ENCODE data around the gene SYT2. TPM values are rescaled to one million over a fixed set of nuclear protein-coding genes. Genes with fewer than 3 reads are reported as not detected.
A peak's percentile ranks its signal among the peaks of the same experiment; 100 is the strongest.
"Not testable (repeated sequence)": the region's sequence is repeated elsewhere in the genome, so short reads cannot be mapped to it uniquely, and the experiment has no call there.

SYT2 gene
- not detected for total RNA-seq
- long read RNA-seq, donor 1, partial matches to known transcripts: 0 of 3 reads
- long read RNA-seq, donor 1, other reads (novel, unspliced or antisense): 3 of 3 reads
- long read RNA-seq, donor 2, partial matches to known transcripts: 0 of 3 reads
- long read RNA-seq, donor 2, other reads (novel, unspliced or antisense): 3 of 3 reads

DNA sequence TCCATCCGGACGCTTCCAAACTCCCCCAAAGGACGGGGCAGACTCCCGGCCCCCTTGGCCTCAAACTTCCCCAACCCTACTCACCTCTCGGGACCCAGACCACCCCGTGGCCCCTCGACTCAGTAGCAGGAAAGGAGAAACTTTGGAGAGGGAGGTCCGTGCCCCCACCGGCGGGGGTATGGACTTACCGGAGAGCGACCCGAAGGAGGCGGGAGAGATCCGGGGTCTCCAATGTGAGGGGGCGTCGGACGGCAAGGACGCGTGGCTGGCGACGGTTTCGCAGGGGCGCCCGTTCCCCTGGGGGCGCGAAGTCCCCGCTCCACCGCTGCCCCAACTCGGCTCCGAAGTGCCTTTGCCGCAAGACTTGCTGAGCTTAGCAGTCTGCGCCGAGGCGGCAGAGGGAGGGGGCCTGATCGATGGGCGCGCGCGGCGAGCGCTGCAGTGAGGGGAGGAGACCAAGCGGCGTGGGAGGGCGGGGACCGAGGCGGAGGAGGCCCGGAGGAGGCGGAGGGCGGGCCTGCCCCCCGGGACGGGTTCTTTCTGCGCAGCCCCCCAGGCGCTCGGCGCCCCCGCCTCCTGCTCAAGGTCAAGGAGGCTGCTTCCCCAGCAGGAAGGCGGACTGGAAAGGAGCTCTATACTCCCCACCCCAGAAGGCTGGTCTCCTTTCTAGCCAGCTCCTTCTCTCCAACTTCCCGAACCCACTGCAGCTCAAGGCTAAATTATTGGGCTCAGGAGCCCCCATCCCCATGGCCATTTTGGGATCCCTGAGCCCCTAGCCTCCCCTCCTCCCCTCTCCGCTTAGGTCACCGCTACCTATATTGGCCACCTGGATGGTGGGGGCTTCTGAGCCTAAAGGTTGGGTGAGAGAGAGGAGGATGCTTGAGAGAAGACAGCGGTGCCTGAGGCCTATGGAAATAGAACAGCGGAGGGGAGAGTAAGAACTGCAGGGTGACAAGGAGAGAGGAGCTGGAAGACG, at the start of gene SYT2:
Gene SYT2 (minus strand): TSS at position 385 of the 976 bp plus-strand sequence. CDS start 104,682 bp downstream, outside the sequence.
- intact Hi-C loops (cut with DNase I): loop anchor here (5.0 to 10.0 kb wide), 3 partner anchors 366 to 853 kb away; partner anchors contain the start of genes PPP1R12B (in 1 of the 2) and UBE2T (in 1 of the 2)
- DNase-seq (ENCODE audit: low spot score): peak; percentile 82

DNA sequence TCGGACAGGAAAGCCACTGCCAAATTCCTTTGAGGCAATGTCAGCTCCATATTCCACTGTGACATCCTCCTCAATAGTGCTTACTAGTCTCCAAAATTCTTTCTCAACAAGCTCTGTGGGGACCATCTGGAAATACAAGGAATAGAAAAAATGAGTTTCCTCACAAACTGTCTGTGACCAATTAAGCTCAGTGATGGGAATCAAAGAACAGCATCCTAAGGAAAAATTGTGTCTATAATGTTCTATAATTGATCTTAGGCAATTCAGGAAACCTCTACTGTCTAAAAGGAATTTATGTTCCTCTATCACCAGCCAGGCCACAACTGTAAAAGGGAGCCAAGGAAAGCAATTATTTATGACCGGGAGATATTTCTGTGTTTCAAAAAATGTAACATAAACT, 46.1 kb upstream of the SYT2 start:
- DNase-seq (ENCODE audit: low spot score): no peak
- intact Hi-C loops (cut with DNase I): no loop called here

DNA sequence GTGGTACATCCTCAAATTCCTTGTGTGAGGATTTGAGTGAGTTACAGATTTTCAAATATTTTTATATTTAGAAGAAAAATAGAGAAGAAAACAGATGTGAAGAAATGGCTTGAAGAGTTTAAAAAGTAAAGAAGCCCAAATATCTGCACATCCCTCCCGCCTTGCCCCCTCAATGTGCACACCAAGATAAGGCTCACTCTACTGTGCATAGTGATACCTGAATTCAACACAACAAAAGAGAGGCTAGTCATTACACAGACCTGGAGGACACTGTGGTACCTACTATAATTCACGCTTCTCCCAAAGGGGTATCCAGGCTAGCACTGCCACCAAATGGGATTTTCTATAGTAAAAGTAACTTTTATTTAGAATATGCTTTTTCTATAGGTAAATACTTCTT, 44.0 kb upstream of the SYT2 start:
- no peak for DNase-seq (ENCODE audit: low spot score)
- intact Hi-C loops (cut with DNase I): no loop called here

DNA sequence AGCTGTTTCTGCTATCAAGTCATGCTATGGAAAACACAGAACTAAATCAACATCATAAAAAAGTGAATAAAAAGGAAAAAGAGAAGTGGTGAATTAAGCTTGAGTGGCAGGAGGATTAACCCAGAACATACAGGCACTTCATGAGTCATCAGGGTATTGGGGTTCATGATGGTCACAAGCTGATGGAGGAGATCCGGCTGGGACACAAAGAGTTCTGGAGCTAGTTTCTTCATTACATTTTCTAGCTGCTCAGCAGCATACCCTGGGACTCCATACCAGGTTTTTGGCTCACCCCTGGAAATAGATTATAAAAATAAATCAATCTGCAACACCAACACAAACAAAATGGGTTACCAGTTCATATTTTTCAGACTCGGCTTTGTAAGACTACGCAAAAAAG, 42.5 kb upstream of the SYT2 start:
- intact Hi-C loops (cut with DNase I): no loop called here

DNA sequence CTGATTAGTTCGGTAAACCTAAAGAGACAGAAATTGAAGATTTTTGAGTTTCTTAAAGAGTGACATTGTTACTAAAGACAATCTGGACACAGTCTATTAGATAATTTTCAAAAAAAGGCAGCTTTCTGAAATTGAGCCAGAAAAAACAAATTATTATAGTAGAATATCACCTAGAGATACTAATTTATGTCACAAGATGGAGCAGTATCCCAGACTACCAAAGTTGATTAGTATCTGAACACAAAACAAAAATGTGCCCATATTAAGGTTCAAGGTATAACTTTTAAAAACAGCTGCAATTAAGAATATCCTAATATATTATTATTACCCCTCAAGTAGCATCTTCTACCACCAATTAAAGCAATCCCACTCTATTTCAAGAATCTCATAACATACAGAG, 40.5 kb upstream of the SYT2 start:
- no peak for DNase-seq (ENCODE audit: low spot score)
- intact Hi-C loops (cut with DNase I): no loop called here

More for the DNA sequence above, 42.5 kb upstream of the SYT2 start:
- DNase-seq (ENCODE audit: low spot score): no peak

DNA sequence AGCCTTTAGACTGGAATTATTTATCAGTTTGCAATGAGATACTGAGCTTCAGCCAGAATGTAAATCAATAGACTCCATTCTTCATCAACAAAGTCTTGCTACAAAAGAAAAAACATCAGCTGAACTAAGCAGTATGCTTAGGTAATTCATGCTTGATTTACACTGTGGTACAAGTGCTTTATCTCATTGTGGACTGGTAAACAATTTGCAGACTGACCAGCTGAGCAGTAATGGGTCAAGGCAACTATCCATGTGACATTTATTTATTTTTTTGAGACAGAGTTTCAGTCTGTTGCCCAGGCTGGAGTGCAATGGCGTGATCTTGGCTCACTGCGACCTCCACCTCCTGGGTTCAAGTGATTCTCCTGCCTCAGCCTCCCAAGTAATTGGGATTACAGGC, 39.8 kb upstream of the SYT2 start:
- intact Hi-C loops (cut with DNase I): no loop called here
- no peak for DNase-seq (ENCODE audit: low spot score)

DNA sequence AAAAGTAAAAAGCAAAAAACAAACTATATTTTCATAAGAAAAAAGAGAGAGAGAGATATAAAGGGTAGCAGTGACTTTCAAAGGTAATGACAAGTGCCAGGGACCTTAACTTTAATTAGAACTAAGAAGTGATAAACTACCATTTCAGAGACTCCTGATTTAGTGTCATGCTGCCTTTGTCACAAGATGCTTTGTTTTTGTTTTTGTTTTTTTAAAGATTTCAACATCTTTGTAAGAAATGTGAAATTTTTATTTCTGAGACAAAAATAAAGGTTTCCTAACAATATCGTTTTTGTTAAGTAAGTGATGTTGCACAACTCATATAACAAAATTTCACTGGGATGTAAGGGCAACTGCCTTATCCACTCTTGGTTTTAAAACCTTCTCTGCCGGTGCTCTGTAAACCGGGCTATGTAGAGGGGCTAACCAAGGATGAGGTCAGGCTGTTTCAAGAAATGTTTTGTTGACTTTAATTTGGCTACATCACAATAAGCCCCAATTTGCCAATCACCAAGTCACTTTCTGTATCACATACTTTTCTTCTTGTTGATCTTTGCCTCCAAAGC, 35.2 kb upstream of the SYT2 start:
- intact Hi-C loops (cut with DNase I): loop anchor here in 1 of 2 donors (10.0 kb wide), 1 partner anchor 169 kb away; no protein-coding TSS in a partner anchor

DNA sequence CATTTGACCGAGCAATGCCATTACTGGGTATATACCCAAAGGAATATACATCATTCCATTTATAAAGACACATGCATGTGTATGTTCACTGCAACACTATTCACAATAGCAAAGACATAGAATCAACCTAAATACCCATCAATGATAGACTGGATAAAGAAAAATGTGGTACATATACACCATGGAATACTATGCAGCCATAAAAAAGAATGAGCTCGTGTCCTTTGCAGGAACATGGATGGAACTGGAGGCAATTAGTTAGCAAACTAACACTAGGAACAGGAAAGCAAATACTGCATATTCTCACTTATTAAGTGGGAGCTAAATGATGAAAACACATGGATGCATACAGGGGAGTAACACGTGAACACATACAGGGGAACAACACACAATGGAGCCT, 34.5 kb upstream of the SYT2 start:
- intact Hi-C loops (cut with DNase I): loop anchor here in 1 of 2 donors (10.0 kb wide), 1 partner anchor 170 kb away; no protein-coding TSS in a partner anchor
- DNase-seq (ENCODE audit: low spot score): not testable (repeated sequence)

More for the DNA sequence above, 35.2 kb upstream of the SYT2 start:
- no peak for DNase-seq (ENCODE audit: low spot score)

DNA sequence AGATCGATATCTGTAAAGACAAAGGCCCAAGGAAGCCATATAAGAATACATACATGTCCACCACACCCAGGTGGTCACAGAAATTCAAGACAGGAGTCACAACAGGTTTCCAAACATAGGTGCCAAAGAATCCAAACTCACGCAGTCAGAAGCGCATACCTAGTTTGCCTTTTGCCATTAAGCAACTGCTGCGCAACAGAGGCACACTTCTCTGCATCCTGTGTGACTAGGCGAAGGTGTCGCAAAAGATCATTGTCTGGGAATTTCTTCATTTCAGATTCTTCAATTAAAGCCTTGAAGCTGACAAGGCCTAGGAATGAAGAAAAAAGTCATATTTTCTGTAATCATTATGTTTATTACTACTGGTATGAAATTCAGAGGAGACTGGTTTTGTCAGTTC, 32.2 kb upstream of the SYT2 start:
- DNase-seq (ENCODE audit: low spot score): no peak
- intact Hi-C loops (cut with DNase I): loop anchor here in 1 of 2 donors (10.0 kb wide), 1 partner anchor 172 kb away; no protein-coding TSS in a partner anchor

DNA sequence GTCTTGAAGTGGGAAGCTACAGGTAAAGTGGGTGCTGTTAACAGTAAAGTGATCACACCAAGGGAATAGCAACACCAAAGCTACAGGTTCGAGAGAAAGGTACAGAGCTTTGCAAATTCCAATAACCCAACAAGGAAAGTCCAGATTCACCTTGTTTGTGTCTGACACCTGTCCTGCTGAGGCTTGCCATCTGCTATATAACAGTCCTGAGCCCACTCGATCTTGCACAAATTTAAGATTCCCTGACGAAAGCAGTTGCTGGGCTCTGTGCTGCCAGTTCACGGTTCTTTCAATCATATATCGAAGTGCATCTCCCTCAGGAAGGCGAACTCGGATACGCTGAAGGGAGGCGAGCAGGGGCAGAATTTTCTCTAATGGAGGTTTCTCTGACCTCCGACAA, 23.0 kb upstream of the SYT2 start:
- intact Hi-C loops (cut with DNase I): no loop called here

DNA sequence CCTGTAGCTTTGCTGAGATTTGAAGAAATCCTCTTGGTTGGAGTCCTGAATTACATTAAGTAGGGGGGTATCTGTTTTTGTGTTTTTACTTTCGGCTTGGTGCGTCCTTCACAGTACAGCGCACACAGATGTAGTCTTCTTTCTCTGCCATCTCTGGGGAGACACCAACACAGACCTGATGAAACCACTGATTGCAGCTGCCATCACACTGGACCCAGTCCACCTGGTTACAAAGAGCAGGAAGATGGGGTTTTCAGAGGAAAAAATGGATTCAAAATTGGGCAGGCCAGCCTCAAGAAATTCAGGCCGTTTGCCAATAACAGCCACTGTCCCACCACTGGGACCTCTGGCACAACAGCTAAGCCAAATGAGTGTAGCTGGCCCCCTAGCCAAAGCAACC, 18.7 kb upstream of the SYT2 start:
- DNase-seq (ENCODE audit: low spot score): no peak
- intact Hi-C loops (cut with DNase I): loop anchor here in 1 of 2 donors (10.0 kb wide), 1 partner anchor 284 kb away; no protein-coding TSS in a partner anchor

More for the DNA sequence above, 23.0 kb upstream of the SYT2 start:
- no peak for DNase-seq (ENCODE audit: low spot score)

DNA sequence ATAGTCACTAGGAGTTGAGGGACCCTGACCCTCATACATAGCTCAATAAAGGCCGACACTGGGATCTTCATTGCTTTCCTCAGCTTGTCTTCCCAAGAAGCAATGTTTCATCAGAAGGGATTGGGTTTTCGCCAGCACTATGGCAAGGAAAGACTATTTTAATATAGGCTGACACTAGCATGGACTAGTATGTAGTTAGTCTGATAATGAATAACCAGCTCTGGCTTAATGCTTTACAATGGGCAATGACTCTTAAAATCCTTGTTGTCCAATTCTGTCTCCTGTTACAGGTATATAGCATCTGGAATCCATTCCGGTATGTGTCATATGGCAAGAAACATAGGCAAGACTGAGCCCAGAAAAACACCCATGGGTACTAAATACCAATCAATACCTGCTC, 15.3 kb upstream of the SYT2 start:
- intact Hi-C loops (cut with DNase I): loop anchor here in 1 of 2 donors (10.0 kb wide), 1 partner anchor 281 kb away; no protein-coding TSS in a partner anchor
- DNase-seq (ENCODE audit: low spot score): no peak

DNA sequence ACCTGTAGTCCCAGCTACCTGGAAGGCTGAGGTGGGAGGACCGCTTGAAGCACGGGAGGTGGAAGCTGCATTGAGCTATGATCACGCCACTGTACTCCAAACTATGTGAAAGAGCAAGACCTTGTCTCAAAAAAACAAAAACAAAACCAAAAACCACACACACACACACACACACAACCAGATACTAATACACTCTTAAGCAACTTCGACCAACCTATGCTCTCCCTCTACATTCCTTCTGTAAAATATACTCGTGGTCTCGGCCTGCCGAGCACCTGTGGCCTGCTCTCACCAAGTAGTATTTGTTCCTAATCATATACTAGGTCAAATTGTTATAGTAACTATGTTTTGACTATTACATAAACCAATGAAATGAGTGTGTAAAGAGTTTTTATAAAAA, 13.5 kb upstream of the SYT2 start:
- DNase-seq (ENCODE audit: low spot score): no peak
- intact Hi-C loops (cut with DNase I): loop anchor here in 1 of 2 donors (10.0 kb wide), 1 partner anchor 279 kb away; no protein-coding TSS in a partner anchor

DNA sequence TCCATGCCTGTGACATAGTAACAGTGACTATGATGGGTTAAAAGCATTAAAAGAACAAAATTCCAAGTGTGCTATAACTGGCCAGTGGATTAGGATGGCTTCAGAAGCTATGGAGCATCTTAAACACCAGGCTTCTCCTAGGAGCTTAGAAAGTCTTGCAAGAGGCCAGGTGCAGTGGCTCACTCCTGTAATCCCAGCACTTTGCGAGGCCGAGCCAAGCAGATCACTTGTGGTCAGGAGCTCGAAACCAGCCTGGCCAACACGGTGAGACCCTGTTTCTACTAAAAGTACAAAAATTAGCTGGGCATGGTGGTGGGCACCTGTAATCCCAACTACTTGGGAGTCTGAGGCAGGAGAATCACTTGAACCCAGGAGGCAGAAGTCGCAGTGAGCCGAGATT, 12.8 kb upstream of the SYT2 start:
- not testable (repeated sequence) for DNase-seq (ENCODE audit: low spot score)
- intact Hi-C loops (cut with DNase I): loop anchor here in 1 of 2 donors (10.0 kb wide), 1 partner anchor 278 kb away; no protein-coding TSS in a partner anchor

DNA sequence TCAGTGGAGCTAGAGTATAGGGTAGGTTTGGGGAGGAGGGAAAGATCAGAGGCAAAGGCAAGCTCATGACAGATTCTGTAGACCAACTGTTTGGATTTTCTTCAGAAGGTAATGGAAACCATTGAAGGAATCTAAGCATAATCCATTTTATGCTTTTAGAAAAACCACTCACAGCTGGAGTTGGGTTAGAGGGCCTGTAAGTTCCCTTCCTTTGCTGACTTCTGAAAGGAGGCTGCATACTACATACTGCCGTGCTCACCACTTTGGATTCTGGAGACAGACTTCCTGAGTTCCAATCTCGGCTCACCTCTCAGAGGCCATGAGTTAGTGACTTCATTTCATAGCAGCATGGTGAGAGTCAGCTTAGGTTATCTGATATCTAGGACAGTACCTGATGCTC, 6.4 kb upstream of the SYT2 start:
- intact Hi-C loops (cut with DNase I): loop anchor here (5.0 to 10.0 kb wide), 3 partner anchors 372 to 532 kb away; partner anchors contain the start of genes PPP1R12B (in 1 of the 2) and UBE2T (in 1 of the 2)
- no peak for DNase-seq (ENCODE audit: low spot score)

DNA sequence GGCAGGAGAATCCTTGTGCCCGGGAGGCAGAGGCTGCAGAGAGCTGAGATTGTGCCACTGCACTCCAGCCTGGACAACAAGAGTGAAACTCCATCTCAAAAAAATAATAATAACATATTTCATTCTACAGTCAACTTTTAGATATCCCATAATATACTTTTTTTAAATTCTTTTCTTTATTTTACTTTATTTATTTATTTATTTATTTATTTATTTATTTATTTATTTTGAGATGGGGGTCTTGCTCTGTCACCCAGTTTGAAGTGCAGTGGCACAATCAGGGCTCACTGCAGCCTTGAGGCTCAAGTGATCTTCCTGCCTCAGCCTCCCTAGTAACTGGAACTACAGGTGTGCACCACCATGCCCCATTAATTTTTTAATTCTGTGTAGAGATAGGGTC, 3.9 kb upstream of the SYT2 start:
- DNase-seq (ENCODE audit: low spot score): not testable (repeated sequence)
- intact Hi-C loops (cut with DNase I): loop anchor here (5.0 to 10.0 kb wide), 3 partner anchors 369 to 857 kb away; partner anchors contain the start of genes PPP1R12B (in 1 of the 2) and UBE2T (in 1 of the 2)

DNA sequence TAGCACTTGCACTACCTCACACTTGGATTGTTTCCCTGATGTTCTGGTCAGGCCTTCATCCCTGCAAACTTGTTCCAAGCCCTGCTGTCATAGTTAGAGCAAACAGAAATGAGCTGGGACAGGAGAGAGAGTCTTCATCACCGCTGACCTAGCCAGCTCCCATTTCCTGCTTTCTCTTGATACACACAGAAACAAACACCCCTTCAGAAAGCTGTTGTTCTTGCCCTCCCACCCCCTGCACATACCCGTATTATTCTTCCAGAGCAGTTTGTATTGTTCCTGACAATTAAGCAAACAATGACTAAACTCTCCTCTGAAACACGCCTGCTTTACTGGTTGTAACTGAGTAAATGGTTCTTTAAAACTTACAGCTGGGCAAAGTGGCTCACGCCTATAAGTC, 2.9 kb upstream of the SYT2 start:
- intact Hi-C loops (cut with DNase I): loop anchor here (5.0 to 10.0 kb wide), 3 partner anchors 368 to 856 kb away; partner anchors contain the start of genes PPP1R12B (in 1 of the 2) and UBE2T (in 1 of the 2)
- DNase-seq (ENCODE audit: low spot score): no peak

DNA sequence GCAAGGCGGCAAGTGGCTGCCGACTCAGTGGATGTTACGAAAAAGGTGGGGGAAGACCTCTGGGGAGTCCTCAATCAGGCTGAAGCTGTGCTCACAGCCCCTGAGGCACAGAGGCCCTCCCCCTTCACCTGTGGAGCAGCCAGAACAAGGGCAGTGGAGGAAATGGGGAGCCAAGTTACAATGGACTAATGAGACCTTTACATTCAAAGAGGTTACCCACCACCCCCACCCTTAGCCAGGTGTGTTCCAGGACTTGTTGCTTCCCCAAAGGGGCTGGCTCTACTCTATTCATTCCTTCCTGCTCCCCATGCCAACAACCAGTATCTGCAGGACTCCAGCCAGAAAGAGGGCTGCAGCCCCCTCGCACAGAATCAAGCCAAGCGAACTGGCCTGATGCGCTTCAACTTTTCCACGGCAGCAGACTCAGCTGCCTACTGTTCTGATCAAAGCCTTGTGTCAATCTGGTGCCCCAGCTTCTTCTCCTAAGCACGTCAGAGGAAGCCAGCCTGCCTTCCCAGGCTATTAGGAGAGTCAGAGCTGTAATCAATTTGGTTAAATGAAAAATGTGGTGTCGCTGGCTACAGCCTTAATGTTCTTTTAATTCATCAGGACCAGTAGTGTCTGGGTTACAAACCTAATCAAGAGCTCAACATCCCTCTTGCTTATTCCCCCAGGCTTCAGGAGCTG, 1.8 kb upstream of the SYT2 start:
- no peak for DNase-seq (ENCODE audit: low spot score)
- intact Hi-C loops (cut with DNase I): loop anchor here (5.0 to 10.0 kb wide), 3 partner anchors 367 to 855 kb away; partner anchors contain the start of genes PPP1R12B (in 1 of the 2) and UBE2T (in 1 of the 2)

All from posterior vena cava (tissue), 2 donors.